Measurements from ENCODE around the gene PHLDA1.

GRCh38 chr12:75977952-75978671, 53.5 kb downstream of the PHLDA1 start:
- TF ChIP-seq POLR2A (IDR thresholded peaks at IDR 0.05; ENCODE audit: low read depth, low read length) (peak; percentile 52; the same call in 1 of the 2 replicates), TAF1 (IDR thresholded peaks at IDR 0.05; ENCODE audit: borderline replicate concordance, low read depth, low read length) (peak; percentile 44; the same call in 1 of the 2 replicates)

All from GM12892 (cell line).